Vagina (tissue), 2 donors: ENCODE data around the gene DEFB125.

ENCODE experiments used
- CTCF ChIP-seq, 3 experiments: fragments of 450-650 bp in 2 of 3; fragments of 200-600 bp in 1 of 3; sonication (generic) in 1 of 3; IDR thresholded peaks; one replicate each; pipeline ENCODE4 v1.5.1; 2017 to 2019; ENCODE audit warnings: antibody characterized with exemption in 3 of 3, mild to moderate bottlenecking in 2 of 3, moderate library complexity in 2 of 3
- POLR2A ChIP-seq, 2 donors: fragments of 450-650 bp; IDR thresholded peaks; one replicate each; pipeline ENCODE4 v1.6.1; 2017; ENCODE audit warnings: antibody characterized with exemption in 2 of 2, mild to moderate bottlenecking in 2 of 2, moderate library complexity in 2 of 2
- POLR2AphosphoS5 ChIP-seq, 2 donors: sonication (generic); formaldehyde crosslinking; IDR thresholded peaks; one replicate each; pipeline ENCODE4 v1.9.0; 2017; ENCODE audit warnings: antibody characterized with exemption in 2 of 2, mild to moderate bottlenecking in 2 of 2, low read depth in 1 of 2; ENCODE audit not compliant: insufficient read depth in 1 of 2

- no peak for TF ChIP-seq CTCF (IDR thresholded peaks at IDR 0.05)
- no peak for TF ChIP-seq POLR2A (IDR thresholded peaks at IDR 0.05)
- no peak for TF ChIP-seq POLR2AphosphoS5 (IDR thresholded peaks at IDR 0.05; ENCODE audit: insufficient read depth in 1 of 2, low read depth in 1 of 2)
Measured at GRCh38 chr20:142290-142689, 54.8 kb downstream of the DEFB125 start, which contains the start of gene DEFB126.
